ENCODE measurements around the gene TMEM53. TPM values are rescaled to one million over a fixed set of nuclear protein-coding genes. Genes with fewer than 3 reads are reported as not detected.
"Not testable (repeated sequence)": the region's sequence is repeated elsewhere in the genome, so short reads cannot be mapped to it uniquely, and the experiment has no call there.

Gene TMEM53
- total RNA-seq, 2 experiments from 2014 or later, result 2.5 to 2.6 TPM

- no peak for DNase-seq
- Mint-ChIP-seq H3K4me1 (peaks cover 19% of the 10 kb centered on the region), H3K27ac (no peak overlapping the region), H3K36me3 (no peaks in the 10 kb centered on the region), H3K27me3 (no peaks in the 10 kb centered on the region), H3K4me3 (no peak overlapping the region), H3K9me3 (no peaks in the 10 kb centered on the region)
These were observed 3.3 kb downstream of the TMEM53 start for GRCh38 chr1:44670751-44671640.

DNA sequence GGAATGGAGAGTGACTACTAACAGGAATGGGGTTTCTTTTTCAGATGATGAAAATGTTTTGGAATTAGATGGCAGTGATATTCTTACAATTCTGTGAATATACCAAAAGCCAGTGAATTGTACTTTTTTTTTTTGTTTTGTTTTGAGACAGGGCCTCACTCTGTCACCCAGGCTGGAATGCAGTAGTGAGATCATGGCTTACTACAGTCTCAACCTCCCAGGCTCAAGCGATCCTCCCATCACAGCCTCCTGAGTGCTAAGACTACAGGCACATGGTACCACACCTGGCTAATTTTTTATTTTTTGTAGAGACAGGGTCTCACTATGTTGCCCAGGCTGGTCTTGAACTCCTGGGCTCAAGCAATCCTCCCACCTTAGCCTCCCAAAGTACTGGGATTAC lies 7.6 kb downstream of the TMEM53 start:
- not testable (repeated sequence) for H3K9me3 Mint-ChIP-seq, H3K27me3 Mint-ChIP-seq, H3K36me3 Mint-ChIP-seq, DNase-seq, H3K27ac Mint-ChIP-seq, H3K4me3 Mint-ChIP-seq
- H3K4me1 Mint-ChIP-seq, result peaks cover 17% of the 10 kb centered on the region

GRCh38 chr1:44664730-44665370 lies 9.4 kb downstream of the TMEM53 start:
- H3K36me3 Mint-ChIP-seq, result no peaks in the 10 kb centered on the region
- no peaks in the 10 kb centered on the region for H3K27me3 Mint-ChIP-seq
- DNase-seq, result peak; percentile 59
- H3K4me3 Mint-ChIP-seq, result peak overlapping the region; percentile 29
- no peaks in the 10 kb centered on the region for H3K9me3 Mint-ChIP-seq
- H3K4me1 Mint-ChIP-seq, result peaks cover 17% of the 10 kb centered on the region
- peak overlapping the region; percentile 81 for H3K27ac Mint-ChIP-seq

DNA sequence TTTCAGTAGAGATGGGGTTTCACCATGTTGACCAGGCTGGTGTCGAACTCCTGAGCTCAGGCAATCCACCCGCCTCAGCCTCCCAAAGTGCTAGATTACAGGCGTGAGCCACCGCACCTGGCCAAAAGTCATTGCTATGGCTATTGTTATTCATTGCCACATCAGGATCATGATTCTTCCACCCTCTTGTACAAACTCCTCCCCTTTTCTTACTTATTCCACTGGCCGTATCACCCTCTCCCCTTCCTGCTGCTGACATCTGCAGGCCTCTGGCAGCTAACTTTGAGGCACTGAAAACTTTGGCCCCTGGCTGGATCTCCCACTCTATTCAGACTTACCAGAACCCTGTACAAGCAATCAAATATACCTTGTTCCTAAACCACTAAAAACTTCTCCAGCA lies 10.9 kb downstream of the TMEM53 start:
- DNase-seq, result no peak
- H3K4me3 Mint-ChIP-seq, result no peak overlapping the region
- no peaks in the 10 kb centered on the region for H3K27me3 Mint-ChIP-seq
- H3K9me3 Mint-ChIP-seq, result no peaks in the 10 kb centered on the region
- no peaks in the 10 kb centered on the region for H3K36me3 Mint-ChIP-seq
- no peak overlapping the region for H3K27ac Mint-ChIP-seq
- H3K4me1 Mint-ChIP-seq, result peaks cover 17% of the 10 kb centered on the region

GRCh38 chr1:44662683-44663030 lies 11.6 kb downstream of the TMEM53 start:
- H3K4me3 Mint-ChIP-seq, result no peak overlapping the region

DNA sequence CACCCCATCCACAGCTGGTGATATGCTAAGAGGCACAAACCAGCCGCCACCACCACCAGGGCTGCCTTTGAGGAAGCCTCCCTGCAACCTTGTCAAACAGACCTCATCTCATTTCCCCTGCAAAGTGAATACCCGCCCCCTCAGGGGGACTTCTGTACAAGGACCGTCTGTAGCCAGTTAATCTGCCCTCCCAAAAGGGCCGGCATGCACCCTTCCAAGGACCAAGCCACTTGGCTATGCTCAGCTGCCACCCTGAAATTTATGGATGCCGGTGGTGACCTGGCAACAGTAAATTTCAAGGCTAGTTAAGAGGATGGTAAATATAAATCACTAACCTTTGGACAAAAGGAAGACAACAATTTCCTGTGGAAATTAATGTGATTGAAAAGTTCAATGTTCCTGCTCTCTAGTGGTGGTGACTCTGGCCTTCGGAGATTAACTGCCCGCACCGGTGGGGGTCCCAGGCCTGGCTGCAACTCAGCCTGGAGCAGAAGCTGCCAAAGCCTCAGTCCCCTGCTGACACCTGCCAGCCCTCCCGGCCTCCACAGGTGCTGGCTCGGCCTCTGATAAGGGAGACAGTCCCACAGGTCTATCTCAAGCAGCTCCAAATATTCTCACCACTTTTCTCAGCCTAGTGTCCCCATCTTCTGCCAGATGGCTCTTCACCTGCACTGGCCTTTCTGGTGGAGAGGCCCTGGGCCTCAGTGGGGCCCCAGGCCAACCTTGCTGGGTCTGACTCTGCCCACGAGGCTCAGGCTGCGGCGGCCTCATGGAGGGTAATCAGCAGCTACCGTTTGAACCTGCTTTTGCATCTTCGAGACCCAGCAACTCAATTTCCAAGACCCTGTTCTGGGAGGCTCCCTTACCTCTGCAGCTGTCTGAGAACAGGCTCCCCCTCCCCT lies 12.2 kb downstream of the TMEM53 start:
- Mint-ChIP-seq H3K9me3 (no peaks in the 10 kb centered on the region), H3K4me3 (no peak overlapping the region), H3K27ac (no peak overlapping the region), H3K36me3 (no peaks in the 10 kb centered on the region), H3K27me3 (no peaks in the 10 kb centered on the region), H3K4me1 (peaks cover 17% of the 10 kb centered on the region)
- no peak for DNase-seq

More at GRCh38 chr1:44662683-44663030, 11.6 kb downstream of the TMEM53 start:
- Mint-ChIP-seq H3K4me1 (peaks cover 17% of the 10 kb centered on the region), H3K9me3 (no peaks in the 10 kb centered on the region), H3K36me3 (no peaks in the 10 kb centered on the region), H3K27me3 (no peaks in the 10 kb centered on the region), H3K27ac (no peak overlapping the region)
- no peak for DNase-seq

- no peak overlapping the region for H3K27ac Mint-ChIP-seq
- no peak overlapping the region for H3K4me3 Mint-ChIP-seq
- peaks cover 14% of the 10 kb centered on the region for H3K4me1 Mint-ChIP-seq
- H3K36me3 Mint-ChIP-seq, result no peaks in the 10 kb centered on the region
- H3K9me3 Mint-ChIP-seq, result no peaks in the 10 kb centered on the region
- no peak for DNase-seq
- H3K27me3 Mint-ChIP-seq, result no peaks in the 10 kb centered on the region
These were observed 14.1 kb downstream of the TMEM53 start for GRCh38 chr1:44660176-44660575.

GRCh38 chr1:44659566-44659965 lies 14.7 kb downstream of the TMEM53 start:
- H3K4me1 Mint-ChIP-seq, result peaks cover 7% of the 10 kb centered on the region
- no peak for DNase-seq
- no peaks in the 10 kb centered on the region for H3K9me3 Mint-ChIP-seq
- no peaks in the 10 kb centered on the region for H3K36me3 Mint-ChIP-seq
- no peak overlapping the region for H3K4me3 Mint-ChIP-seq
- H3K27me3 Mint-ChIP-seq, result no peaks in the 10 kb centered on the region
- no peak overlapping the region for H3K27ac Mint-ChIP-seq

GRCh38 chr1:44655609-44656008 lies 18.7 kb downstream of the TMEM53 start:
- Mint-ChIP-seq H3K27me3 (no peaks in the 10 kb centered on the region), H3K9me3 (no peaks in the 10 kb centered on the region), H3K4me1 (no peaks in the 10 kb centered on the region), H3K4me3 (no peak overlapping the region), H3K27ac (no peak overlapping the region), H3K36me3 (no peaks in the 10 kb centered on the region)
- DNase-seq, result peak; percentile 17

DNA sequence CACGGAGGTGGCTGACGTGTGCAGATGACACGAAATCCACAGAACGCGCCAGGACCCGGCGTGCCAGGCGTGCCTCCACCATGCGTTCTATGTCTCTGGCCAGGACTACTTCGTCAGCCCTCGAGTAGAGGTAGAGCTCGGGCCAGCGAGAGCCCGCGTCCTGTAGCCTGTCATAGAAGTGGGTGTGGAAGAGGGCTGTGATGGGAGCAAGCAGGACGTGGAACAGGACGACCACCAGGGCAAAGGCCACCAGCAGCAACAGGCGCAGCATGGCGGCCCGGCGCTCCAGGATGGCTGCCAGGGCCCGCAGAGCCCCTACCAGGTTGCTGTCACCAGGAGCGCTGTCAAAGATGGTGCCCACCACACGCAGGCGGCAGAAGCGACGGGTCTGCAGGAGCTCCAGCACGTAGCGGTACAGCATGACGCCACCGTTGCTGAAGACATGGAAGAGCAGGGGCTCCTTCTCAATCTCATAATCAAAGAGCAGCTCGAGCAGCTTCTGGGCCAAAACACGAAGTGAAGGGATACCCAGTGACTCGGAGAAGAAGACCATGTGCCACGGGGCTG lies 19.6 kb downstream of the TMEM53 start:
- Mint-ChIP-seq H3K27me3 (no peaks in the 10 kb centered on the region), H3K27ac (no peak overlapping the region), H3K4me3 (no peak overlapping the region), H3K4me1 (no peaks in the 10 kb centered on the region), H3K36me3 (no peaks in the 10 kb centered on the region), H3K9me3 (no peaks in the 10 kb centered on the region)
- DNase-seq, result no peak

GRCh38 chr1:44653107-44653964 lies 20.9 kb downstream of the TMEM53 start:
- DNase-seq, result no peak
- Mint-ChIP-seq H3K27me3 (no peaks in the 10 kb centered on the region), H3K27ac (no peak overlapping the region), H3K36me3 (no peaks in the 10 kb centered on the region), H3K4me1 (no peaks in the 10 kb centered on the region), H3K4me3 (no peak overlapping the region), H3K9me3 (no peaks in the 10 kb centered on the region)

GRCh38 chr1:44652445-44653106 lies 21.7 kb downstream of the TMEM53 start:
- Mint-ChIP-seq H3K27ac (peak overlapping the region; percentile 17), H3K9me3 (no peaks in the 10 kb centered on the region), H3K4me1 (no peaks in the 10 kb centered on the region), H3K4me3 (no peak overlapping the region), H3K36me3 (no peaks in the 10 kb centered on the region), H3K27me3 (no peaks in the 10 kb centered on the region)
- DNase-seq, result peak; percentile 72

DNA sequence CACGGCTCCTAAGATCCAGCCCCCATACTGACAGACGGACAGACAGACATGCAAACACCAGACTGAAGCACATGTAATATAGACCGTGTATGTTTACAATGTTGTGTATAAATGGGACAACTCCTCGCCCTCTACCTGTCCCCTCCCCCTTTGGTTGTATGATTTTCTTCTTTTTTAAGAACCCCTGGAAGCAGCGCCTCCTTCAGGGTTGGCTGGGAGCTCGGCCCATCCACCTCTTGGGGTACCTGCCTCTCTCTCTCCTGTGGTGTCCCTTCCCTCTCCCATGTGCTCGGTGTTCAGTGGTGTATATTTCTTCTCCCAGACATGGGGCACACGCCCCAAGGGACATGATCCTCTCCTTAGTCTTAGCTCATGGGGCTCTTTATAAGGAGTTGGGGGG lies 23.2 kb downstream of the TMEM53 start:
- Mint-ChIP-seq H3K4me1 (no peaks in the 10 kb centered on the region), H3K9me3 (no peaks in the 10 kb centered on the region), H3K27ac (peak overlapping the region; percentile 1), H3K4me3 (no peak overlapping the region), H3K36me3 (no peaks in the 10 kb centered on the region), H3K27me3 (no peaks in the 10 kb centered on the region)
- no peak for DNase-seq

Data from activated naive CD8-positive, alpha-beta T cell treated with anti-CD3 and anti-CD28 coated beads for 36 hours (primary cell).